Keratinocyte (primary cell): ENCODE measurements around the gene IGF2BP1. TPM values are rescaled to one million over a fixed set of nuclear protein-coding genes. Genes with fewer than 3 reads are reported as not detected.

ENCODE experiments used
- DNase-seq: peaks from one replicate; pipeline ENCODE4 v3.0.0-alpha.2; 2011; ENCODE audit warnings: low read depth, missing footprints, low spot score
- FAIRE-seq: peaks from 2 replicates; lab custom pipeline; 2011; peaks lifted over from hg19 to GRCh38; lab: Jason Lieb, UNC
- H2AFZ ChIP-seq: 2 replicates; pipeline ENCODE4 v1.6.0; 2012; ENCODE audit warnings: low read length, control low read depth, inconsistent platforms; ENCODE audit not compliant: control insufficient read depth
- H3K27ac ChIP-seq: 2 replicates; pipeline ENCODE4 v1.5.1; 2011; ENCODE audit warnings: low read length; ENCODE audit not compliant: control insufficient read depth, insufficient read depth
- H3K27me3 ChIP-seq: 3 replicates; pipeline ENCODE4 v1.6.0; 2011; ENCODE audit warnings: low read length; ENCODE audit not compliant: control insufficient read depth, insufficient read depth; ENCODE audit errors: extremely low read depth
- H3K36me3 ChIP-seq, 2 experiments: 2 replicates in 1 of 2; 3 replicates in 1 of 2; pipeline ENCODE4 v1.5.1; 2011; ENCODE audit warnings: low read length in 2 of 2, mild to moderate bottlenecking in 1 of 2; ENCODE audit not compliant: control insufficient read depth in 2 of 2, insufficient read depth in 2 of 2; ENCODE audit errors: extremely low read depth in 1 of 2
- H3K4me1 ChIP-seq: 3 replicates; pipeline ENCODE4 v1.5.1; 2011; ENCODE audit warnings: low read length; ENCODE audit not compliant: control insufficient read depth, insufficient read depth; ENCODE audit errors: extremely low read depth
- H3K4me2 ChIP-seq: 3 replicates; pipeline ENCODE4 v1.6.0; 2011; ENCODE audit warnings: low read depth, low read length; ENCODE audit not compliant: control insufficient read depth, insufficient read depth; ENCODE audit errors: extremely low read depth
- H3K4me3 ChIP-seq, 3 experiments: fragments of 200-600 bp in 1 of 3; sonication (generic) in 1 of 3; 2 replicates in 2 of 3; 3 replicates in 1 of 3; pipeline ENCODE4 v1.5.1; 2011 to 2016; ENCODE audit warnings: low read length in 3 of 3, mild to moderate bottlenecking in 3 of 3, control low read depth in 2 of 3, inconsistent platforms in 1 of 3, low read depth in 1 of 3, mixed read lengths in 1 of 3, mixed run types in 1 of 3, moderate library complexity in 1 of 3; ENCODE audit not compliant: control insufficient read depth in 2 of 3, insufficient read depth in 2 of 3; ENCODE audit errors: extremely low read depth in 1 of 3
- H3K79me2 ChIP-seq: 2 replicates; pipeline ENCODE4 v1.6.0; 2012; ENCODE audit warnings: low read length; ENCODE audit not compliant: control insufficient read depth, insufficient read depth
- H3K9ac ChIP-seq: 3 replicates; pipeline ENCODE4 v1.6.0; 2011; ENCODE audit warnings: low read length; ENCODE audit not compliant: control insufficient read depth, insufficient read depth; ENCODE audit errors: extremely low read depth
- H3K9me1 ChIP-seq: 3 replicates; pipeline ENCODE4 v1.6.0; 2011; ENCODE audit warnings: low read length; ENCODE audit not compliant: control insufficient read depth, insufficient read depth; ENCODE audit errors: extremely low read depth
- H3K9me3 ChIP-seq: 2 replicates; pipeline ENCODE4 v1.5.1; 2012; ENCODE audit warnings: low read depth, low read length; ENCODE audit not compliant: control insufficient read depth
- H4K20me1 ChIP-seq: 3 replicates; pipeline ENCODE4 v1.6.0; 2011; ENCODE audit warnings: low read length; ENCODE audit not compliant: control insufficient read depth, insufficient read depth; ENCODE audit errors: extremely low read depth
- CTCF ChIP-seq, 3 experiments: IDR thresholded peaks in 1 of 3; conservative IDR thresholded peaks in 1 of 3; optimal IDR thresholded peaks in 1 of 3; 2 replicates in 2 of 3; 3 replicates in 1 of 3; pipeline versions ENCODE3 to v1.5.1; 2011; ENCODE audit warnings: low read length in 3 of 3, mild to moderate bottlenecking in 3 of 3, moderate library complexity in 2 of 3, control low read depth in 1 of 3, inconsistent platforms in 1 of 3; ENCODE audit not compliant: insufficient read depth in 2 of 3; ENCODE audit errors: extremely low read depth in 1 of 3
- EZH2 ChIP-seq: IDR thresholded peaks from one replicate; pipeline ENCODE4 v1.6.1; 2012; ENCODE audit warnings: inconsistent platforms, mild to moderate bottlenecking, low read length, moderate library complexity
- dilution Hi-C: fragments of 300-500 bp; cut with MboI; formaldehyde crosslinking; loops from one replicate; pipeline ENCODE4 v1.7.0; 2020; ENCODE audit warnings: low sequenced_read_pairs; ENCODE audit not compliant: extremely low pct_ligation_motif_present
- polyA plus RNA-seq, 5 experiments: library from polyadenylated mRNA; depleted of rRNA in 3 of 5; stranded (reverse) in 3 of 5; stranded (forward) in 1 of 5; unstranded in 1 of 5; fragments of >200 nt; gene quantifications; 1 replicate in 1 of 5; 2 replicates in 3 of 5; 3 replicates in 1 of 5; pipeline versions ENCODE4 v1.2.1 to v1.2.3, GENCODE V29; 2011 to 2012; ENCODE audit warnings: missing spikeins in 2 of 5, low read depth in 1 of 5, low replicate concordance in 1 of 5

Gene IGF2BP1
- polyA plus RNA-seq, 1 donor (not counting 4 experiments of a cell fraction or from before 2014, with no cell fraction given): not detected

- TF ChIP-seq CTCF (optimal IDR thresholded peaks at IDR 0.05 in 1 of 3, IDR thresholded peaks at IDR 0.05 in 1 of 3, conservative IDR thresholded peaks at IDR 0.05 in 1 of 3; ENCODE audit: extremely low read depth in 1 of 3, insufficient read depth in 2 of 3, low read length in 3 of 3): no peak
- peak; percentile 79 for TF ChIP-seq EZH2
- H2AFZ ChIP-seq: no peak overlapping the region
- H3K79me2 ChIP-seq: no peaks in the 10 kb centered on the region
- H3K9me3 ChIP-seq: no peaks in the 10 kb centered on the region
- H3K4me3 ChIP-seq: no peak overlapping the region
- peaks cover 73% of the 10 kb centered on the region for H3K27me3 ChIP-seq
- peak overlapping the region; percentile 16 for H3K4me2 ChIP-seq
- H3K4me1 ChIP-seq: no peaks in the 10 kb centered on the region
- H3K27ac ChIP-seq: no peak overlapping the region
- FAIRE-seq (no peak), DNase-seq (no peak)
- H3K9ac ChIP-seq: no peak overlapping the region
- no peaks in the 10 kb centered on the region for H3K36me3 ChIP-seq
- H4K20me1 ChIP-seq: no peaks in the 10 kb centered on the region
- H3K9me1 ChIP-seq: no peaks in the 10 kb centered on the region
- dilution Hi-C loops: no loop called here
These were observed 473 bp upstream of the IGF2BP1 start for GRCh38 chr17:48996722-48997102.

GRCh38 chr17:48997827-48998586 is 822 bp downstream of the IGF2BP1 start:
- no peak overlapping the region for H3K9ac ChIP-seq

More at GRCh38 chr17:48997827-48998586, 822 bp downstream of the IGF2BP1 start:
- H3K4me3 ChIP-seq: peak overlapping the region; percentile 18 to 51 (median 22)
- H4K20me1 ChIP-seq: no peaks in the 10 kb centered on the region
- TF ChIP-seq EZH2 (peak; percentile 40), CTCF (optimal IDR thresholded peaks at IDR 0.05 in 1 of 3, IDR thresholded peaks at IDR 0.05 in 1 of 3, conservative IDR thresholded peaks at IDR 0.05 in 1 of 3; ENCODE audit: extremely low read depth in 1 of 3, insufficient read depth in 2 of 3, low read length in 3 of 3) (no peak)
- no peak for DNase-seq
- no peaks in the 10 kb centered on the region for H3K9me3 ChIP-seq
- no peaks in the 10 kb centered on the region for H3K4me1 ChIP-seq
- H3K79me2 ChIP-seq: no peaks in the 10 kb centered on the region
- dilution Hi-C loops: no loop called here
- FAIRE-seq: no peak
- peaks cover 68% of the 10 kb centered on the region for H3K27me3 ChIP-seq
- peak overlapping the region; percentile 26 for H2AFZ ChIP-seq
- H3K36me3 ChIP-seq: no peaks in the 10 kb centered on the region
- no peak overlapping the region for H3K27ac ChIP-seq
- no peaks in the 10 kb centered on the region for H3K9me1 ChIP-seq
- peak overlapping the region; percentile 73 for H3K4me2 ChIP-seq
